Glomerular visceral epithelial cell (primary cell): Measurements from ENCODE around the gene IL1RAPL2.

Source experiments
- DNase-seq: peaks from one replicate; pipeline ENCODE4 v3.0.0-alpha.2; 2016; ENCODE audit errors: extremely low spot score

Gene IL1RAPL2

GRCh38 chrX:105462186-105462585 lies 896.2 kb downstream of the IL1RAPL2 start:
- DNase-seq = no peak

GRCh38 chrX:105463473-105463872 lies 897.5 kb downstream of the IL1RAPL2 start:
- no peak for DNase-seq

- DNase-seq = no peak
Measured at GRCh38 chrX:105464618-105465017, 898.6 kb downstream of the IL1RAPL2 start.

- no peak for DNase-seq
Measured at GRCh38 chrX:105468741-105469140, 902.7 kb downstream of the IL1RAPL2 start.

- DNase-seq = no peak
Measured at GRCh38 chrX:105471597-105471996, 905.6 kb downstream of the IL1RAPL2 start.

GRCh38 chrX:105475801-105476200 lies 909.8 kb downstream of the IL1RAPL2 start:
- DNase-seq = no peak

- DNase-seq = no peak
Measured at GRCh38 chrX:105477351-105477750, 911.4 kb downstream of the IL1RAPL2 start.

GRCh38 chrX:105480646-105481310 lies 914.8 kb downstream of the IL1RAPL2 start:
- DNase-seq = no peak

GRCh38 chrX:105483011-105483410 lies 917.0 kb downstream of the IL1RAPL2 start:
- DNase-seq = no peak

GRCh38 chrX:105488716-105489115 lies 922.7 kb downstream of the IL1RAPL2 start:
- no peak for DNase-seq

- no peak for DNase-seq
Measured at GRCh38 chrX:105495376-105495775, 929.4 kb downstream of the IL1RAPL2 start.

- DNase-seq = no peak
Measured at GRCh38 chrX:105502336-105502735, 936.3 kb downstream of the IL1RAPL2 start.

- no peak for DNase-seq
Measured at GRCh38 chrX:105515561-105515960, 949.6 kb downstream of the IL1RAPL2 start.

- no peak for DNase-seq
Measured at GRCh38 chrX:105526431-105526830, 960.4 kb downstream of the IL1RAPL2 start.

- no peak for DNase-seq
Measured at GRCh38 chrX:105527759-105528158, 961.8 kb downstream of the IL1RAPL2 start.

GRCh38 chrX:105533951-105534350 lies 968.0 kb downstream of the IL1RAPL2 start:
- DNase-seq = no peak

GRCh38 chrX:105543283-105543682 lies 977.3 kb downstream of the IL1RAPL2 start:
- DNase-seq = no peak

GRCh38 chrX:105550043-105550663 lies 984.2 kb downstream of the IL1RAPL2 start:
- no peak for DNase-seq

- peak; percentile 36 for DNase-seq
Measured at GRCh38 chrX:105552395-105552794, 986.4 kb downstream of the IL1RAPL2 start.

- no peak for DNase-seq
Measured at GRCh38 chrX:105553118-105553517, 987.1 kb downstream of the IL1RAPL2 start.

- DNase-seq = peak; percentile 75
Measured at GRCh38 chrX:105564501-105564900, 998.5 kb downstream of the IL1RAPL2 start.

- DNase-seq = no peak
Measured at GRCh38 chrX:105565856-105566255, 999.9 kb downstream of the IL1RAPL2 start.

GRCh38 chrX:105567082-105567481 lies 1001.1 kb downstream of the IL1RAPL2 start:
- DNase-seq = no peak

- no peak for DNase-seq
Measured at GRCh38 chrX:105608745-105609144, 1042.7 kb downstream of the IL1RAPL2 start.
